Epithelial cell of proximal tubule (primary cell): Measurements from ENCODE around the gene LRRC61. TPM values are rescaled to one million over a fixed set of nuclear protein-coding genes. Genes with fewer than 3 reads are reported as not detected.

ENCODE experiments used
- DNase-seq: peaks from one replicate; pipeline ENCODE4 v3.0.0-alpha.2; 2011; ENCODE audit warnings: low read depth
- H3K4me3 ChIP-seq: 2 replicates; pipeline ENCODE4 v1.5.1; 2011; ENCODE audit warnings: low read depth, mild to moderate bottlenecking, low read length
- total RNA-seq: library from RNA; depleted of rRNA; stranded (reverse); fragments of >200 nt; gene quantifications from 2 replicates; pipeline ENCODE4 v1.2.3, GENCODE V29; 2015
- TF ChIP-seq, protein P1 (sequence below): conservative IDR thresholded peaks from 2 replicates; pipeline ENCODE4 v1.5.1; 2012; ENCODE audit warnings: low read depth, mild to moderate bottlenecking, low read length

Gene LRRC61
- total RNA-seq, 1 donor from 2014 or later, result 60.3 TPM

DNA sequence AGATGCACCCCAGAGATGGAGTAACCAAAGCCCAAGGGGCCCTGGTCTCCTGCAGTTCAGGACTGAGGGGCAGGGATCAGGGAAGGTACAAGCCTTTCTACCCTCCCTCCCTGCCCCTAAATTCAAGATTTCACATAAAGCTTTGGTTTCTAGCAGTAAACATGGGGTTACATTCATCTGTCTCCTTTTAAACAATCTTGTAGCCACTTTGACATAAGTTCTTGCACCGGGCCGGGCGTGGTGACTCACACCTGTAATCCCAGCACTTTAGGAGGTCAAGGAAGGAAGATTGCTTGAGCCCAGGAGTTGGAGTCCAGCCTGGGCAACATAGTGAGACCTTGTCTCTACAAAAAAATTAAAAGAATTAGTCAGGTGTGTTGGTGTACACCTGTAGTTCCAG lies 4.2 kb downstream of the LRRC61 start:
- H3K4me3 ChIP-seq, result no peak overlapping the region
- TF ChIP-seq, protein P1, sequence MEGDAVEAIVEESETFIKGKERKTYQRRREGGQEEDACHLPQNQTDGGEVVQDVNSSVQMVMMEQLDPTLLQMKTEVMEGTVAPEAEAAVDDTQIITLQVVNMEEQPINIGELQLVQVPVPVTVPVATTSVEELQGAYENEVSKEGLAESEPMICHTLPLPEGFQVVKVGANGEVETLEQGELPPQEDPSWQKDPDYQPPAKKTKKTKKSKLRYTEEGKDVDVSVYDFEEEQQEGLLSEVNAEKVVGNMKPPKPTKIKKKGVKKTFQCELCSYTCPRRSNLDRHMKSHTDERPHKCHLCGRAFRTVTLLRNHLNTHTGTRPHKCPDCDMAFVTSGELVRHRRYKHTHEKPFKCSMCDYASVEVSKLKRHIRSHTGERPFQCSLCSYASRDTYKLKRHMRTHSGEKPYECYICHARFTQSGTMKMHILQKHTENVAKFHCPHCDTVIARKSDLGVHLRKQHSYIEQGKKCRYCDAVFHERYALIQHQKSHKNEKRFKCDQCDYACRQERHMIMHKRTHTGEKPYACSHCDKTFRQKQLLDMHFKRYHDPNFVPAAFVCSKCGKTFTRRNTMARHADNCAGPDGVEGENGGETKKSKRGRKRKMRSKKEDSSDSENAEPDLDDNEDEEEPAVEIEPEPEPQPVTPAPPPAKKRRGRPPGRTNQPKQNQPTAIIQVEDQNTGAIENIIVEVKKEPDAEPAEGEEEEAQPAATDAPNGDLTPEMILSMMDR, result no peak
- DNase-seq, result no peak

DNA sequence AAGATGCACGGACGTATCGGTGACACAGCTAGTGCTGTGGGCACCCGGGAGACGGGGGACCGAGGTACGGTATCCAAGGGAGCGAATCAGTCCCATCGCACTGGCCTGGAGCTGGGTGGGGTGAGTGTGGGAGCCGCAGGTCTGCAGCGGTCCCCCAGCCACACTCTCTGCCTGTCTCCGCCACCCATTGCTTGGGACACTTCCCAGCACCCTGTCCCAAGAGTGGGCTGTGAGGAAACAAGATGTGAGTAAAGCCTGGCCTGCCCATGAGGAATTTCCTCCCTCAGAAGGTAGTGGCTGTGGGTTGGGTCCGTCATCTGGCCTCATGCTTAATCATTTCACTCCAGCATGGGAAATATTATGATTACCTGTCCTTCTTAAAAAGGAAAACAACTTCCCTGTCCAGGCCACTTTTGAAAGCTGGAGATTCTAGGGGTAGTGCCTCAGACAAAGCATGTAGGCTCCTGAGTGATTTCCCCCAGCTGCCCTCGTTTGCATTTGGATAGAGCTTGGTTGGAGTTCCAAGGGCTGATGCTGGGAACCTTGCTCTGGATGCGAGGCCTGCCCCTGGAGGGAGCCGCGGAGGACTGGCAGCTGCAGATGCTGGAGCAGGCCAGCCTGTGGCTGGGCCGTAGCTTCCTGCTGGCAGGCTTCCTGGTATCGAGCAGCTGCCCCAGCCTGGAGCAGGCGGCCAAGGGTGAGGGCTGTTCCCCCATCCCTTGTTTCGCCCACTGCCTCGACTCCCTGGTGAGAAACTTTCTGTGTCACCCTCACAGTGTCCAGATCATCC lies 6.4 kb downstream of the LRRC61 start:
- no peak overlapping the region for H3K4me3 ChIP-seq
- TF ChIP-seq, protein P1, result no peak
- DNase-seq, result no peak

DNA sequence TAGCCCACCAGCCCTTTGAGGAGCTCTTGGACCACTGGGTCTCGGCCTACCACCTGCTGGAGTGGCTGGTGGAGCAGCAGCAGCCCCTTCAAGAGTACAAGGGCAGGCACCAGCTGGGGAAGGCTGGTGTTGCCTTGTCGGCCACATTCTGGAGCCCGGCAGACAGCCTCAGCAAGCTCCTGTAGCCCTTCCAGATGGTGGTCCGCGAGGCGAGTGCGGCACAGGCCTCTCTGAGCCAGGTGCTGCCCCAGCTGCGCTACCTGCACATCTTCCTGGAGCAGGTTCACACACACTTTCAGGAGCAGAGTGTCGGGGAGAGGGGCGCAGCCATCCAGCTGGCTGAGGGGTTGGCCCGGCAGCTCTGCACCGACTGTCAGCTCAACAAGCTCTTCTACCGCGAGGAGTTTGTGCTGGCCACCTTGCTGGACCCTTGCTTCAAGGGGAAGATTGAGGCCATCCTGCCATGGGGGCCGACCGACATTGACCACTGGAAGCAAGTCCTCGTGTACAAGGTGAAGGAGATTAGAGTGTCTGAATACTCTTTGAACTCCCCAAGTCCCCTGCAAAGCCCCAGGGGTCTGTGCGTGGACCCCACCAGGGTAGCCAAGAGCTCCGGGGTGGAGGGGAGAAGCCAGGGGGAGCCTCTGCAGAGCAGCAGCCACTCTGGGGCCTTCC lies 7.2 kb downstream of the LRRC61 start:
- no peak for DNase-seq
- H3K4me3 ChIP-seq, result no peak overlapping the region
- TF ChIP-seq, protein P1, result no peak

DNA sequence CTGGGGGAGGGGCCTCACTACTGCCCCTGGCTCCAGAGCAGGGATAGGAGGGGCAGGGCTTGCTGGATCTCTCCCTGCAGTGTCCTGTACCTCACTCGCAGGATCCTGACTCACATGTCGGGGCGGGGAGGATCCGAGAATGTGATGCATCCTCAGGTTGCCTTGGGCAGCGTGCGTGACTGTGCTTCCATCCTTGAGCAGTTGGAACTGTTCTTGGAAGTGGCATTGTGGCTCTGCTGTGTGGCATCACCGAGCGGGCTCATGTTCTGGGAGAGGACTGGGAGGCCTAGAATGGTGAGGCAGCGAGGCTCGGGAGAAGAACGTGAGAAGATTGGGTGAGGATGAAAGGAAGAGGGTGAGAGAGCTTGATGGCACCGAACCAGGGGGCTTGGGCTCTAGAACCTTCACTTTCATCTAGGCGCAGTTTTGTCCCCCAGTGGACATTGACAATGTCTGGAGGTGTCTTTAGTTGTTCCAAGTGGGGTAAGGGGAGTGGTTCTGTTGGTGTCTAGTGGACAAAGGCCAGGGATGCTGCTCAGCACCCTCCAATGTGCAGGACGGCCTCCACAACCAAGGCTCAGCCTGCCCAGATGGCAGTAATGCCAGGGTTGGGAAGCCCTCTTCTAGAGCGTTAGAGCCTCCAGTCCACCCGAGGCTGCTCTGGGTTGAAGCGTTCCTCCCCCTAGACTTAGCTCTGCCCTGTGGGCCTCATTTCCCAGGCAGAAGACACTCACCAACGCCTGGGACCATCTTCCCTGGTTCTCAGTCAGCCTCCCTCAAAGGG lies 9.9 kb downstream of the LRRC61 start:
- no peak overlapping the region for H3K4me3 ChIP-seq
- no peak for DNase-seq
- TF ChIP-seq, protein P1, result no peak

DNA sequence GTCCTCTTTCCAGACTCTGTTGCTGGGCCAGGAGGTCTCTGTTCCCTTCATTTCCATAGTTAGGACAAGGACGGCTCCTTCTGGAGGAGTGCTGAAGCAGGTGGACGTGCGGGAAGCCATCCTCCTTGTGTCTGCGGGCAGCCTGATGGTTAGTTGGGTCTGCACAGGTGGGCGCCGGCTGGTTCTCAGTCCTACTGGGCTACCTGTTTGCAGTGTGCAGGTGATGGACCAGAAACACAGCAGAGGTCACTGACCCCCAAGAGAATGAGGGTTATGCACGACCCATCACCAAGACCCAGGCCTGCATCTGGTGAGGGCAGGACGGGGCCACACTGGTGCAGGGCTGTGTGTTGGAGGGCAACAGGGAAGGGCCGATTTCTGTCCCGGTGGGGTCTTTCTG lies 10.5 kb downstream of the LRRC61 start:
- TF ChIP-seq, protein P1, result no peak
- no peak for DNase-seq

DNA sequence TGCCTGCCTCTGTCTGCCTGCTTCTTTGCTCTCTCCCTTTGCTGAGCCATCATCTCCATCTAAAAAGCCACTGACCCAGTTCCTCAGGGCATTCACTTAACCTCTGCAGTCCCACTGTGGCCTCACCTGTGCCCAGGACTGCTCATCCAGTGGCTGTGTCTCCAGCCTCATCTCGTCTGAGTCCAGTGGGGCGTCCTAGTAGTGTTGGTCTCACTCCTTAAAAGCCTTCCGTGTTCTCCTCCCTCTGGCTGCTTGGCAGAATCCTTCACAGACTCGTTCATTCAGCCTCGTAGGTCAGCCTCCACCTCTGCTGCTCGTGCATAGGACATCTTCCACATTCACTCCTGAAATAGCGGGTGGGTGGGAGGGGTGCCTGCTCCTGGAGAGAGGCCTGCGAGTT lies 11.0 kb downstream of the LRRC61 start:
- TF ChIP-seq, protein P1, result no peak
- no peak for DNase-seq
- no peak overlapping the region for H3K4me3 ChIP-seq

More for the DNA sequence above, 10.5 kb downstream of the LRRC61 start:
- no peak overlapping the region for H3K4me3 ChIP-seq
